Esophagus squamous epithelium (tissue), 5 donors: ENCODE results near the gene THAP11. TPM values are rescaled to one million over a fixed set of nuclear protein-coding genes. Genes with fewer than 3 reads are reported as not detected.

Source experiments
- DNase-seq: peaks from one replicate; lab custom pipeline; 2025; lab: John Stamatoyannopoulos, UW
- H3K27ac ChIP-seq, 4 donors: fragments of 200-600 bp; sonication (generic); one replicate each; pipeline ENCODE4 v1.5.1; 2016 to 2019; ENCODE audit warnings: mild to moderate bottlenecking in 1 of 4
- H3K27me3 ChIP-seq, 4 donors: fragments of 200-600 bp; sonication (generic); 1 replicate in 3 of 4; 2 replicates in 1 of 4; pipeline versions ENCODE4 v1.5.1 to v1.6.0; 2017 to 2021; ENCODE audit warnings: antibody characterized with exemption in 1 of 4
- H3K36me3 ChIP-seq, 3 donors: fragments of 200-600 bp; sonication (generic); one replicate each; pipeline ENCODE4 v1.5.1; 2016 to 2019
- H3K4me1 ChIP-seq, 3 donors: fragments of 200-600 bp; sonication (generic); one replicate each; pipeline ENCODE4 v1.5.1; 2017 to 2019
- H3K4me3 ChIP-seq, 4 donors: fragments of 200-600 bp; sonication (generic); 1 replicate in 3 of 4; 2 replicates in 1 of 4; pipeline ENCODE4 v1.5.1; 2016 to 2019; ENCODE audit warnings: mild to moderate bottlenecking in 2 of 4, moderate library complexity in 1 of 4
- H3K9me3 ChIP-seq, 3 donors: fragments of 200-600 bp; sonication (generic); one replicate each; pipeline ENCODE4 v1.5.1; 2016 to 2019
- POLR2A ChIP-seq, 4 donors: fragments of 450-650 bp; IDR thresholded peaks; one replicate each; pipeline ENCODE4 v1.6.1; 2017; ENCODE audit warnings: antibody characterized with exemption in 4 of 4, mild to moderate bottlenecking in 4 of 4, moderate library complexity in 3 of 4
- WGBS, 2 donors: methylation state at CpG; one replicate each; pipeline ENCODE4 v1.1.5; 2018; 5-methylcytosine and 5-hydroxymethylcytosine counted together
- intact Hi-C: fragments of 100-400 bp; cut with DNase I; formaldehyde crosslinking; loops from one replicate; pipeline ENCODE4 v1.15.0; 2022
- total RNA-seq, 4 donors: library from RNA; depleted of rRNA; stranded (reverse); fragments of >200 nt; gene quantifications; one replicate each; pipeline ENCODE4 v1.1.0, GENCODE V29; 2016
- TF ChIP-seq, protein P1 (sequence below), 6 experiments: fragments of 450-650 bp in 4 of 6; fragments of 200-600 bp in 2 of 6; sonication (generic) in 2 of 6; IDR thresholded peaks; one replicate each; pipeline ENCODE4 v1.5.1; 2016 to 2019; ENCODE audit warnings: antibody characterized with exemption in 6 of 6, mild to moderate bottlenecking in 4 of 6, moderate library complexity in 4 of 6
- donor health status: DM: yes; HTN: yes; CAD: no.

Gene THAP11
- total RNA-seq, 4 donors from 2014 or later: 35.8 to 48.8 (median 42.1) TPM

DNA sequence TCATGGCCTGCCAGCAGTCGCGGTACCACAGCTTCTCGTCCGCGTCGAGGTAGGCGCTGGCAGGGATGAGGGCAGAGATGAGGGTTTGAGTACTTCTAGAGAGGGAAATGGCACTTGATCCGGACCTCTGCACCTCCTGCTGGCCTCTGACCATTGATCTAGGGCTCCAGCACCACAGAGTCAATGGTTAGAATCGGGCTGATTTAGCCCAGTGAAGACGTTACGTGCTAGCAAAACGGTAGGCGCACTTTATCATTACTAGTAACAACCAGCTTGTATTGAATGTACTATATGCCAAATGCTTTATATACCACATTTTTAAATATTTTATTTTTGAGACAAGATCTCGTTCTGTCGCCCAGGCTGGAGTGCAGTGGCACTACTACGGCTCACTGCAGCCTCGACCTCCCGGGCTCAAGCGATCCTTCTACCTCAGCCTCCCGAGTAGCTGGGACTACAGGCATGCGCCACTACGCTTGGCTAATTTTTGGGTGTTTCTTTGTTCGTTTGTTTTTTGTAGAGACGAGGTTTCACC lies 34.9 kb upstream of the THAP11 start:
- no peaks in the 10 kb centered on the region for H3K27me3 ChIP-seq
- intact Hi-C loops: no loop called here
- no peak for DNase-seq
- H3K36me3 ChIP-seq: peaks cover 0 to 27% (median 0%) of the 10 kb centered on the region in 3 donors
- peaks cover 12 to 35% (median 18%) of the 10 kb centered on the region in 3 donors for H3K4me1 ChIP-seq
- H3K9me3 ChIP-seq: no peaks in the 10 kb centered on the region
- WGBS, 2 donors: 28 to 45% methylated on average over 17 to 22 of the region's 24 CpGs
- no peak for TF ChIP-seq POLR2A (IDR thresholded peaks at IDR 0.05)
- TF ChIP-seq, protein P1, sequence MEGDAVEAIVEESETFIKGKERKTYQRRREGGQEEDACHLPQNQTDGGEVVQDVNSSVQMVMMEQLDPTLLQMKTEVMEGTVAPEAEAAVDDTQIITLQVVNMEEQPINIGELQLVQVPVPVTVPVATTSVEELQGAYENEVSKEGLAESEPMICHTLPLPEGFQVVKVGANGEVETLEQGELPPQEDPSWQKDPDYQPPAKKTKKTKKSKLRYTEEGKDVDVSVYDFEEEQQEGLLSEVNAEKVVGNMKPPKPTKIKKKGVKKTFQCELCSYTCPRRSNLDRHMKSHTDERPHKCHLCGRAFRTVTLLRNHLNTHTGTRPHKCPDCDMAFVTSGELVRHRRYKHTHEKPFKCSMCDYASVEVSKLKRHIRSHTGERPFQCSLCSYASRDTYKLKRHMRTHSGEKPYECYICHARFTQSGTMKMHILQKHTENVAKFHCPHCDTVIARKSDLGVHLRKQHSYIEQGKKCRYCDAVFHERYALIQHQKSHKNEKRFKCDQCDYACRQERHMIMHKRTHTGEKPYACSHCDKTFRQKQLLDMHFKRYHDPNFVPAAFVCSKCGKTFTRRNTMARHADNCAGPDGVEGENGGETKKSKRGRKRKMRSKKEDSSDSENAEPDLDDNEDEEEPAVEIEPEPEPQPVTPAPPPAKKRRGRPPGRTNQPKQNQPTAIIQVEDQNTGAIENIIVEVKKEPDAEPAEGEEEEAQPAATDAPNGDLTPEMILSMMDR (IDR thresholded peaks at IDR 0.05): peak in 2 of 6 experiments; percentile 14 to 16
- H3K27ac ChIP-seq: peak overlapping the region; percentile 87 to 94 (median 90)
- peak overlapping the region; percentile 89 to 96 (median 90) for H3K4me3 ChIP-seq

DNA sequence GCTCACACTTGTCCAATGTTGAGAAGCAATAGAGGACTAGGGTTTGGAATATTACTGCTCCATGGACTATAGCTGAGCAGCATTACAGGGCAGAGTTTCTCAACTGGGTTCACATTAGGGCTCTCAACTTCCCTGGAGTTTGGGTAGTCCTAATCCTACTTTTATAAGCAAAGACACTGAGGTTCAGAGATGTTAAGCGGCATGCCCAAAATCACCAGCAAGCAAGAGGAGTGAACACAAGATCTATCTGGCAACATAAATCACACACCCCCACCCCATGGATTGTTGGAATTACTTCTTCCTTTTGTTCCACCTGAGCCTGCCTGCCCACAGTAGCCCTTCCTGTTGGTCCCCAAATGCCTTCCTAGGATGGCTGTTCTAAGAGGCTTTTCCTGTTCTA lies 30.2 kb upstream of the THAP11 start:
- no peak for DNase-seq
- Histone ChIP-seq H3K27me3 (no peaks in the 10 kb centered on the region), H3K4me3 (no peak overlapping the region), H3K4me1 (peaks cover 0 to 13% (median 8%) of the 10 kb centered on the region in 3 donors), H3K9me3 (no peaks in the 10 kb centered on the region), H3K36me3 (no peaks in the 10 kb centered on the region), H3K27ac (no peak overlapping the region)
- intact Hi-C loops: loop anchor here (10.0 kb wide), 1 partner anchor 137 kb away; no protein-coding TSS in a partner anchor
- no peak for TF ChIP-seq POLR2A (IDR thresholded peaks at IDR 0.05)
- TF ChIP-seq, protein P1 (IDR thresholded peaks at IDR 0.05): no peak
- WGBS, 2 donors: 100% methylated on average over 1 of the region's 1 CpG

DNA sequence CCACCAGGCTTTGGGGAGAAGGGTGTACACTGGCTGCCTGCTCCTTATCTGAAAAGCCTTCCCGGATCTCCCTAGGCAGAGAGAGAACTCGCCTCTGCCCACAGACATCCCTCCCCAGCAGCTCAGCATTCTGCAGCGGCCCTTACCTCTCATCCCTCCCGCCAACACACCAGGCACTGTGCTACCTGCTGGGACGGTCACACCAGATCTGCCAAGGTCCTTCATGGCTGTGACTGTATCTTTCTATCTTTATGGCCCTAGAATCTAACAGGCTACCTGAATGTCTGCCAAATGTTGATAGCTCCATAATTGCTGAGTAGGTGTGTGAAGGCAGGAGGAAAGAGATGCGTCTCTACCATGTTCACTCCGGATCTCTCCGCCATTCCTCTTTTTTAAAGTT lies 27.6 kb upstream of the THAP11 start:
- no peaks in the 10 kb centered on the region for H3K27me3 ChIP-seq
- no peak overlapping the region for H3K27ac ChIP-seq
- intact Hi-C loops: loop anchor here (10.0 kb wide), 1 partner anchor 140 kb away; no protein-coding TSS in a partner anchor
- no peak for DNase-seq
- no peak overlapping the region for H3K4me3 ChIP-seq
- WGBS, 2 donors: 84 to 85% methylated on average over 6 to 8 of the region's 8 CpGs
- TF ChIP-seq, protein P1 (IDR thresholded peaks at IDR 0.05): no peak
- TF ChIP-seq POLR2A (IDR thresholded peaks at IDR 0.05): no peak
- H3K36me3 ChIP-seq: no peaks in the 10 kb centered on the region
- H3K9me3 ChIP-seq: no peaks in the 10 kb centered on the region
- H3K4me1 ChIP-seq: peaks cover 0 to 8% (median 3%) of the 10 kb centered on the region in 3 donors

DNA sequence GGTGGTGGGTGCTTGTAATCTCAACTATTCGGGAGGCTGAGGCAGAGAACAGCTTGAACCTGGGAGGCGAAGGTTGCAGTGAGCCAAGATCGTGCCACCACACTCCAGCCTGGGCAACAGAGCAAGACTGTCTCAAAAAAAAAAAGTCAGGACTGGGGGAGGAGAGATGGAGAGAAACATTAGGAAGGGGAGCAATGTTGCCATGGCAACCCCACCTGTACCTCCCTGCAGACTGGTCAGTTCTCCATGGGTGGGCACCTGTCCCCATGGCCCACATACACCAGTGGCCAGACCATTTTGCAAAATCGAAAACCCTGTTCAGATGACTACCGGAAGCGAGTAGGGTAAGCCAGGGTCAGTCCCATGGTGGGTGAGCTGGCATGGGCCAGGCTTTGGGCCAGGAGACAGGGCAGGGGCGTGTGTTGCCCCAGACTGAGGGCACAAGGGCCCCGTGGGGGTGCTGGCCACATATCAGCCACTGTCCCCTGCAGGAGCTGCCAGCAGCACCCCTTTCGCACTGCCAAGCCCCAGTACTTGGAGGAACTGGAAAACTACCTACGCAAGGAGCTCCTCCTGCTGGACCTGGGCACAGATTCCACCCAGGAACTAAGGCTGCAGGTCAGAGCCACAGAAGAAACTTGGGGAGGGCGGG lies 21.4 kb upstream of the THAP11 start:
- no peak for DNase-seq
- peaks cover 0 to 8% (median 3%) of the 10 kb centered on the region in 3 donors for H3K4me1 ChIP-seq
- TF ChIP-seq, protein P1 (IDR thresholded peaks at IDR 0.05): no peak
- TF ChIP-seq POLR2A (IDR thresholded peaks at IDR 0.05): no peak
- 90 to 94% methylated on average over 5 to 10 of the region's 11 CpGs for WGBS, 2 donors
- H3K4me3 ChIP-seq: no peak overlapping the region
- no peak overlapping the region for H3K27ac ChIP-seq
- intact Hi-C loops: no loop called here
- H3K27me3 ChIP-seq: no peaks in the 10 kb centered on the region
- no peaks in the 10 kb centered on the region for H3K36me3 ChIP-seq
- no peaks in the 10 kb centered on the region for H3K9me3 ChIP-seq

DNA sequence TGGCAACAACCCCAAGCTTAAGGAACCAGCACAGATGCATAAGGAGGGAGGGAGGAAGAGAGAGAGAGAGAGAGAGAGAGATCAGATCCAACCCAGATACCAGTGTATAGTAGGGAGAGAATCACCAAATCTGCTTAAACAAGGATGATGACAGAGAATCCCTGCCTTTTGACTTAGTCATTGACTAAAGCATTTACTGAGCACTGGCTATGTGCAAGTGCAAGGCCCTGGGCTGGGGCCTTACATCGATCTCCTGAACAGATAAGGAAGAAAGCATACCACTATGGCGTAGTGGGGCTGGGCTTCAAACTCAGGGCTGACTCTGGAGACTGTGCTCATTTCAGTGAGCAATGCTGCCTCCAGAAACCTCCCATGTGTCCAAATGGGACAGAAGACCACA lies 19.6 kb upstream of the THAP11 start:
- no peaks in the 10 kb centered on the region for H3K27me3 ChIP-seq
- H3K9me3 ChIP-seq: no peaks in the 10 kb centered on the region
- no peak overlapping the region for H3K27ac ChIP-seq
- no peak for DNase-seq
- no peak overlapping the region for H3K4me3 ChIP-seq
- intact Hi-C loops: no loop called here
- peaks cover 0 to 17% (median 0%) of the 10 kb centered on the region in 3 donors for H3K36me3 ChIP-seq
- TF ChIP-seq, protein P1 (IDR thresholded peaks at IDR 0.05): no peak
- no peak for TF ChIP-seq POLR2A (IDR thresholded peaks at IDR 0.05)
- 94 to 100% methylated on average over 2 of the region's 2 CpGs for whole genome bisulfite sequencing, 2 donors
- H3K4me1 ChIP-seq: no peaks in the 10 kb centered on the region
